ENCODE results near the gene JAZF1.

- TF ChIP-seq RAD21 (IDR thresholded peaks at IDR 0.05; ENCODE audit: low read depth) (no peak), CEBPB (IDR thresholded peaks at IDR 0.05) (no peak), EP300 (IDR thresholded peaks at IDR 0.05; ENCODE audit: borderline replicate concordance) (no peak), YY1 (IDR thresholded peaks at IDR 0.05; ENCODE audit: low read depth) (peak; percentile 77)
Observed at GRCh38 chr7:28179120-28180030, 1.2 kb downstream of the JAZF1 start.
